ENCODE measurements around the gene HYOU1.
"Not testable (repeated sequence)": the region's sequence is repeated elsewhere in the genome, so short reads cannot be mapped to it uniquely, and the experiment has no call there.

Gene HYOU1

GRCh38 chr11:119057000-119057769 is at the start of gene HYOU1:
Gene HYOU1, minus strand, starts transcription at chr11:119057205. Its CDS starts 1,045 bp downstream, at chr11:119056160.
- DNase-seq = peak; percentile 100

GRCh38 chr11:119103793-119104192 is 46.8 kb upstream of the HYOU1 start:
- DNase-seq = no peak

GRCh38 chr11:119103161-119103664 is 46.2 kb upstream of the HYOU1 start:
- DNase-seq = not testable (repeated sequence)

DNA sequence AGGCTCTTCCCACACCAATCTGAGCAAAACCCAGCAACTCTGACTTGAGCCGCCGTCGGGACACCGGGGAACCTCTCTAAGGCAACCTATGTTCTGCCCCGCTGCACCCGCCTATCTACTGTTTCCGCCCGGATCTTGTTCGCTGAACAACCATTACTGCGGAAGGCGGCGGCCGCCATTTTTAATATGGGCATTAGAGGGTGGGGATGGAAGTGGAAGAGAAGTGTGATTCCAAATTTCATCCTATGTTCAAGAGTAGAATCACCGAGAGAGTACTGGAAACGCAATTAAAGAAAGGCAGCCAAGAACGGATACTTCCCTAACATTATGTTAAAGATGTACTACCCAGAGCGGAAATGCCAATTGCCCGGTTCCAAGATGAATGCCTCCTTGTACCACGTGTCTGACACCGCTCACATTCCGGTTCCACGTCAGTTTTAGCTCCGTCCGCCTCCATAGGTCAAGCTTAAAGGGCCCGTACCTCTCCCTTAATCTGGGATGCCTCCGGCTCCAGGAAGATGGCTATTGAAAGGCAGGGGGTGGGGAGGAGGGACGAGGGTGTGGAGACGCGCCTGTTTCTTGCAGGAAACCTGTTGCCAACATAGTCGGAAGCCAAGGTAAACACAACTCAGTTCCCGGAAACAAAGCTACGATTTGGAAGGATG is 44.9 kb upstream of the HYOU1 start, which contains the start of gene DPAGT1:
Gene DPAGT1, minus strand, starts transcription at position 95 of the 665 bp plus-strand sequence. CDS start 198 bp downstream, outside the sequence.
- DNase-seq = peak; percentile 91

GRCh38 chr11:119100994-119101758 is 44.2 kb upstream of the HYOU1 start:
- peak; percentile 61 for DNase-seq

- no peak for DNase-seq
These were observed 43.4 kb upstream of the HYOU1 start for GRCh38 chr11:119100246-119100970.

- DNase-seq = no peak
These were observed 42.7 kb upstream of the HYOU1 start for GRCh38 chr11:119099711-119100110.

DNA sequence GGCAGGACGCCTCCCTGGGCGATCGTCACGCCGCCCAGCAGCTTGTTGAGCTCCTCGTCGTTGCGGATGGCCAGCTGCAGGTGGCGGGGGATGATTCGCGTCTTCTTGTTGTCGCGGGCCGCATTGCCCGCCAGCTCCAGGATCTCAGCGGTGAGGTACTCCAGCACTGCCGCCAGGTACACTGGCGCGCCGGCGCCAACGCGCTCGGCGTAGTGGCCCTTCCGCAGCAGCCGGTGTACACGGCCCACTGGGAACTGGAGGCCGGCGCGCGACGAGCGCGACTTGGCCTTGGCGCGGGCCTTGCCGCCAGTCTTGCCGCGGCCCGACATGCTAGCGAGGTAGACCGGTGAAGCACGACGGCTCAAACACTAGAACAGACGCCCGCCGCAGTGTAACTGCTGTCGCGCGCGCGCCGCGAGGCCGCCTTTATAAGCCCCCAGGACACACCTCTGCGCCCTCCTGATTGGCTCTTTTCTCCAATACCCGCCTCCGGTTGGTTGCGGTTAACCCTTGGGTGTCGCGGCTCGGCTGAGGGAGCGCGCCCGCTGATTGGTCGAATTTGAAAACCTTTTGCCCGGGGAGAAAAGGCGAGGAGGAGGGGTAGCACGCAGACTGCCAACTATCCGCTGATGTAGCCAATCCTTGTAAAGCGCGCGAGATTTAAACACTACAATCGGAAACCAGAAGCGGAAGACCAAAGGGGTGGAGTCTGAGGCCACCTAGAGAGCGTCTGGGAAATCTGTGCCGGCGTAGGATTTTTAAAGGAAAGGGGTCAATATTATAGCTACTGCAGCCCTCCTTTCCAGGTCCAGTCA is 38.3 kb upstream of the HYOU1 start:
- DNase-seq = peak; percentile 99

- DNase-seq = no peak
These were observed 37.7 kb upstream of the HYOU1 start for GRCh38 chr11:119094816-119095065.

- DNase-seq = peak; percentile 65
These were observed 37.2 kb upstream of the HYOU1 start for GRCh38 chr11:119093942-119094815.

DNA sequence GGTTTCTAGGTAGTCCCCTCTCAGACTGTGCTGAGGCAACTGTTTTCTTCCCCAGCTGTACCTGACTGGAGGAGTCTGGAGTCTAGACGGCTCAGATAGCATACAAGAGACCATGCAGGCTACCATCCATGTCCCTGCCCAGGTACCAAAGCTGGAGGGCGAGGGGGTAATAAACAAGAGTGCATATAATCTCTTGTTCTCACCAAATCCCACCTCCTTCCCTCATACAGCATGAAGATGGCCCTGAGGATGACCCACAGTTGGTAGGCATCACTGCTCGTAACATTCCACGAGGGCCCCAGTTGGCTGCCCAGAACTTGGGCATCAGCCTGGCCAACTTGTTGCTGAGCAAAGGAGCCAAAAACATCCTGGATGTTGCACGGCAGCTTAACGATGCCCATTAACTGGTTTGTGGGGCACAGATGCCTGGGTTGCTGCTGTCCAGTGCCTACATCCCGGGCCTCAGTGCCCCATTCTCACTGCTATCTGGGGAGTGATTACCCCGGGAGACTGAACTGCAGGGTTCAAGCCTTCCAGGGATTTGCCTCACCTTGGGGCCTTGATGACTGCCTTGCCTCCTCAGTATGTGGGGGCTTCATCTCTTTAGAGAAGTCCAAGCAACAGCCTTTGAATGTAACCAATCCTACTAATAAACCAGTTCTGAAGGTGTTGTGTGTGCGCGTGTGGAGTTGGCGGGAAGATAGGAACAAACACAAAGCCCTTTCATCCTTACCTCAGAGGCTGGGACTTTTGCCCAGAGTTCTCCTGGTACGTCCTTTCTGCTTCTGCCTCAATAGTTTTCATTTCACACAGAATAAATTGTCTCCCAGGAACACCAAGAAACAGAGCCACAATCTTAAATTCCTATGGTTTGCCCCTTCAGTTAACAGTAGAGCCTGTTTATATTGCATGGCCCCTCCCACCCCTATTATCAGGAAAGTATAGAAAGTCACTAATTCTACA is 36.2 kb upstream of the HYOU1 start:
- no peak for DNase-seq

GRCh38 chr11:119091966-119092879 is 35.2 kb upstream of the HYOU1 start:
- DNase-seq = peak; percentile 34

- DNase-seq = peak; percentile 19
These were observed 34.2 kb upstream of the HYOU1 start for GRCh38 chr11:119091178-119091577.

- DNase-seq = no peak
These were observed 32.3 kb upstream of the HYOU1 start for GRCh38 chr11:119089319-119089718.

DNA sequence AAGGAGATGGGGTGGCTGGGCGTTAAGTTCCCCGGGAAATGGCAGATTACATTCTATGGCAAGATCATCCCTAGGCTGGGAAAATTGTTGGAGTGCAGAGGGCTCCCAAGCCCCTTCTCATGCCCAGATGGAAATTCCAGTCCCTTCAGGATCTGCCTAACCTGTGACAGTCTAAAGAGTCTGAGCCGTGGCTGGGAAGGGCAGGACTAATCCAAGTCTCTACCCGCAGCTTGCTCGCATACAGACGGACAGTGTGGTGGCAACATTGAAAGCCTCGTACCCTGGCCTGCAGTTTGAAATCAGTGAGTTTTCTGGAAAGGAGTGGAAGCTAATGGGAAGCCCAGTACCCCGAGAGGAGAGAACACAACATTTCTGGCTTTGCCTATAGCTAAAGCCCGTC is 31.4 kb upstream of the HYOU1 start:
- DNase-seq = no peak

DNA sequence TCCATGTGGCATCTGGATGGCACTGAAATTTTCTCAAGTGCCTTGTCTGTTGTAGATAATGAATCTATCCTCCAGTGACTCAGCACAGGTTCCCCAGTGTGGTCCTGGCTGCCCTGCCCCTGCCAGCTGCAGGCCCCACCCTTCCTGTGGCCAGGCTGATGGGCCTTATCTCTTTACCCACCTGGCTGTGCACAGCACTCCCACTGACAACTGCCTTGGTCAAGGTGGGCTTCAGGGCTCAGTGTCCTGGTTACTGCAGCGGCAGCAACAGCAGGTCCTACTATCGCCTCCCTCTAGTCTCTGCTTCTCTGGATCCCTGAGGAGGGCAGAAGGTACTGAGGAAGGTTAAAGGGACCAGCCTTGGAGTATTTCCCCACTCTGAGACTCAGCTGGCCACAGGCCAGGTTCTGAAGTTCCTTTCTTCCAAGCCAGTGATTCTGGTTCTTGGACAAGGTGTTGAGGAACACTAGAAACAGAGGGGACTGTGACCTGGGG is 30.8 kb upstream of the HYOU1 start:
- DNase-seq = no peak

DNA sequence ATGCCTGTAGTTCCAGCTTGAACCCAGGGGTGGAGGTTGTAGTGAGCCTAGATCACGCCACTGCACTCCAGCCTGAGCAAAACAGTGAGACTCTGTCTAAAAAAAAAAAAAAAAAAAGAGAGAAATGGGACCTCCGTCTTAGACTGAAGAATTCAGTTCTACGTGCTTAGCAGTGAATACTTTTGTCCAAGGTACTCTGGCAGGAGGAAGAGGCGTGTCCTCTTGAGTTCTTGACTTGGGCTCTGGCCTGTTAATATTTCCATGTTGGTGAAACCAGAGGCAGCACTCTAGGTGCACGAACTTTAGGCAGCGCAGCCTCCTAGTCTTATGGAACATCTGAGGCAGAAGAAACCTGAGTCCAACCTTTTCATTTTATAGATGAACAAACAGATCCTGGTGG is 30.1 kb upstream of the HYOU1 start:
- DNase-seq = no peak

GRCh38 chr11:119085437-119085847 is 28.4 kb upstream of the HYOU1 start:
- DNase-seq = peak; percentile 59
